ENCODE measurements around the gene KLHL29. TPM values are rescaled to one million over a fixed set of nuclear protein-coding genes. Genes with fewer than 3 reads are reported as not detected.

The KLHL29 gene
- total RNA-seq, 3 donors from 2014 or later (not counting 1 experiment from before 2014, with no cell fraction given), result 0.24 to 0.43 (median 0.33) TPM

GRCh38 chr2:23696752-23697045 lies 311.7 kb downstream of the KLHL29 start:
- no peaks in the 10 kb centered on the region for H3K27me3 Mint-ChIP-seq (ENCODE audit: low read depth in 2 of 2)
- DNase-seq (no peak), ATAC-seq (no peak)
- H3K4me3 Mint-ChIP-seq, result no peak overlapping the region
- WGBS (ENCODE audit: insufficient coverage), result 98% methylated on average over 5 of the region's 5 CpGs
- H3K4me1 ChIP-seq (ENCODE audit: control insufficient read depth, insufficient read depth, low read length), result no peaks in the 10 kb centered on the region
- no peak overlapping the region for H3K4me3 ChIP-seq (ENCODE audit: low read length)
- no peaks in the 10 kb centered on the region for H3K9me3 Mint-ChIP-seq
- H3K36me3 Mint-ChIP-seq, result no peaks in the 10 kb centered on the region
- TF ChIP-seq, protein P1, sequence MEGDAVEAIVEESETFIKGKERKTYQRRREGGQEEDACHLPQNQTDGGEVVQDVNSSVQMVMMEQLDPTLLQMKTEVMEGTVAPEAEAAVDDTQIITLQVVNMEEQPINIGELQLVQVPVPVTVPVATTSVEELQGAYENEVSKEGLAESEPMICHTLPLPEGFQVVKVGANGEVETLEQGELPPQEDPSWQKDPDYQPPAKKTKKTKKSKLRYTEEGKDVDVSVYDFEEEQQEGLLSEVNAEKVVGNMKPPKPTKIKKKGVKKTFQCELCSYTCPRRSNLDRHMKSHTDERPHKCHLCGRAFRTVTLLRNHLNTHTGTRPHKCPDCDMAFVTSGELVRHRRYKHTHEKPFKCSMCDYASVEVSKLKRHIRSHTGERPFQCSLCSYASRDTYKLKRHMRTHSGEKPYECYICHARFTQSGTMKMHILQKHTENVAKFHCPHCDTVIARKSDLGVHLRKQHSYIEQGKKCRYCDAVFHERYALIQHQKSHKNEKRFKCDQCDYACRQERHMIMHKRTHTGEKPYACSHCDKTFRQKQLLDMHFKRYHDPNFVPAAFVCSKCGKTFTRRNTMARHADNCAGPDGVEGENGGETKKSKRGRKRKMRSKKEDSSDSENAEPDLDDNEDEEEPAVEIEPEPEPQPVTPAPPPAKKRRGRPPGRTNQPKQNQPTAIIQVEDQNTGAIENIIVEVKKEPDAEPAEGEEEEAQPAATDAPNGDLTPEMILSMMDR (IDR thresholded peaks at IDR 0.05), result no peak
- H3K4me1 Mint-ChIP-seq, result peaks cover 12 to 20% of the 10 kb centered on the region in 2 donors
- no peaks in the 10 kb centered on the region for H3K27me3 ChIP-seq (ENCODE audit: control insufficient read depth, insufficient read depth, low read length)
- no peaks in the 10 kb centered on the region for H3K9me3 ChIP-seq (ENCODE audit: control insufficient read depth, insufficient read depth, low read length)
- H3K27ac Mint-ChIP-seq, result no peak overlapping the region
- H3K27ac ChIP-seq (ENCODE audit: low read length), result no peak overlapping the region
- intact Hi-C loops (cut with micrococcal nuclease), result no loop called here
- no peaks in the 10 kb centered on the region for H3K36me3 ChIP-seq (ENCODE audit: control insufficient read depth, insufficient read depth, low read length)

GRCh38 chr2:23697256-23698075 lies 312.5 kb downstream of the KLHL29 start:
- no peak overlapping the region for H3K27ac ChIP-seq (ENCODE audit: low read length)
- whole genome bisulfite sequencing (ENCODE audit: insufficient coverage), result 93% methylated on average over 10 of the region's 12 CpGs
- Mint-ChIP-seq H3K4me3 (no peak overlapping the region), H3K36me3 (no peaks in the 10 kb centered on the region), H3K4me1 (peaks cover 12 to 23% of the 10 kb centered on the region in 2 donors), H3K9me3 (no peaks in the 10 kb centered on the region), H3K27me3 (ENCODE audit: low read depth in 2 of 2) (no peaks in the 10 kb centered on the region), H3K27ac (no peak overlapping the region)
- no peaks in the 10 kb centered on the region for H3K27me3 ChIP-seq (ENCODE audit: control insufficient read depth, insufficient read depth, low read length)
- TF ChIP-seq, protein P1 (IDR thresholded peaks at IDR 0.05), result no peak
- ATAC-seq (no peak), DNase-seq (no peak)
- H3K4me3 ChIP-seq (ENCODE audit: low read length), result no peak overlapping the region
- no peaks in the 10 kb centered on the region for H3K36me3 ChIP-seq (ENCODE audit: control insufficient read depth, insufficient read depth, low read length)
- H3K4me1 ChIP-seq (ENCODE audit: control insufficient read depth, insufficient read depth, low read length), result peaks cover 1% of the 10 kb centered on the region
- intact Hi-C loops (cut with micrococcal nuclease), result no loop called here
- H3K9me3 ChIP-seq (ENCODE audit: control insufficient read depth, insufficient read depth, low read length), result no peaks in the 10 kb centered on the region

- Mint-ChIP-seq H3K9me3 (no peaks in the 10 kb centered on the region), H3K27ac (no peak overlapping the region), H3K36me3 (no peaks in the 10 kb centered on the region), H3K27me3 (ENCODE audit: low read depth in 2 of 2) (no peaks in the 10 kb centered on the region), H3K4me1 (peaks cover 14 to 30% of the 10 kb centered on the region in 2 donors), H3K4me3 (no peak overlapping the region)
- no peak overlapping the region for H3K4me3 ChIP-seq (ENCODE audit: low read length)
- 94% methylated on average over 6 of the region's 6 CpGs for WGBS (ENCODE audit: insufficient coverage)
- ATAC-seq (no peak), DNase-seq (no peak)
- H3K4me1 ChIP-seq (ENCODE audit: control insufficient read depth, insufficient read depth, low read length), result peaks cover 6% of the 10 kb centered on the region
- intact Hi-C loops (cut with micrococcal nuclease), result no loop called here
- no peaks in the 10 kb centered on the region for H3K27me3 ChIP-seq (ENCODE audit: control insufficient read depth, insufficient read depth, low read length)
- no peaks in the 10 kb centered on the region for H3K36me3 ChIP-seq (ENCODE audit: control insufficient read depth, insufficient read depth, low read length)
- no peaks in the 10 kb centered on the region for H3K9me3 ChIP-seq (ENCODE audit: control insufficient read depth, insufficient read depth, low read length)
- no peak overlapping the region for H3K27ac ChIP-seq (ENCODE audit: low read length)
- TF ChIP-seq, protein P1 (IDR thresholded peaks at IDR 0.05), result no peak
These were observed 313.2 kb downstream of the KLHL29 start for GRCh38 chr2:23698116-23698693.
